SU-DHL-6 (cell line): ENCODE data around the gene LBX1.

ENCODE experiments used
- H2AFZ ChIP-seq: fragments of 200-600 bp; sonication (generic); 2 replicates; pipeline ENCODE4 v1.6.1; 2014; ENCODE audit warnings: low read depth, mild to moderate bottlenecking, moderate library complexity, mixed read lengths, antibody characterized with exemption, low read length; ENCODE audit not compliant: severe bottlenecking
- H3F3A ChIP-seq: fragments of 200-600 bp; shearing (Covaris generic); 2 replicates; pipeline ENCODE4 v1.6.0; 2016; ENCODE audit warnings: antibody characterized with exemption, mild to moderate bottlenecking; ENCODE audit not compliant: insufficient read depth
- H3K27ac ChIP-seq: fragments of 200-600 bp; sonication (generic); 2 replicates; pipeline ENCODE4 v1.5.1; 2016; ENCODE audit warnings: low read depth, mild to moderate bottlenecking, low read length, moderate library complexity, mixed read lengths
- H3K27me3 ChIP-seq: fragments of 200-600 bp; sonication (generic), shearing (Covaris generic); 2 replicates; pipeline ENCODE4 v1.6.0; 2014; ENCODE audit warnings: mild to moderate bottlenecking, low read length
- H3K36me3 ChIP-seq: fragments of 200-600 bp; sonication (generic); 2 replicates; pipeline ENCODE4 v1.6.1; 2014; ENCODE audit warnings: mild to moderate bottlenecking, low read length, mixed read lengths
- H3K4me2 ChIP-seq: fragments of 300-600, 200-600 bp; shearing (Covaris generic), sonication (generic); 2 replicates; pipeline ENCODE4 v1.6.0; 2014; ENCODE audit warnings: low read length, low read depth, mild to moderate bottlenecking; ENCODE audit not compliant: poor library complexity, severe bottlenecking
- H3K4me3 ChIP-seq: fragments of 200-600 bp; sonication (generic); 2 replicates; pipeline ENCODE4 v1.5.1; 2014; ENCODE audit warnings: antibody characterized with exemption, low read length, mild to moderate bottlenecking, mixed read lengths; ENCODE audit not compliant: insufficient read depth, poor library complexity, severe bottlenecking
- H3K79me2 ChIP-seq: fragments of 200-600 bp; sonication (generic); 2 replicates; pipeline ENCODE4 v1.6.1; 2014; ENCODE audit warnings: mild to moderate bottlenecking, low read length, moderate library complexity; ENCODE audit not compliant: insufficient read depth
- H3K9ac ChIP-seq: fragments of 200-600 bp; sonication (generic); 2 replicates; pipeline ENCODE4 v1.7.0; 2014; ENCODE audit warnings: mild to moderate bottlenecking, low read length
- H3K9me2 ChIP-seq: fragments of 200-600 bp; sonication (generic); replicated peaks from 2 replicates; pipeline ENCODE4 v1.6.1; 2014; ENCODE audit warnings: low read length; ENCODE audit not compliant: insufficient read depth
- H3K9me3 ChIP-seq: fragments of 200-600 bp; sonication (generic); 2 replicates; pipeline ENCODE4 v1.6.1; 2014; ENCODE audit warnings: low read length, mixed read lengths; ENCODE audit not compliant: insufficient read depth
- H4K20me1 ChIP-seq: fragments of 200-600 bp; sonication (generic); 2 replicates; pipeline ENCODE4 v1.6.1; 2014; ENCODE audit warnings: low read depth, mild to moderate bottlenecking, antibody characterized with exemption, low read length, moderate library complexity, mixed read lengths
- EZH2phosphoT487 ChIP-seq: fragments of 200-600 bp; sonication (generic), shearing (Covaris generic); conservative IDR thresholded peaks from 2 replicates; pipeline ENCODE4 v1.6.1; 2018; ENCODE audit warnings: mild to moderate bottlenecking, antibody characterized with exemption, low read length, moderate library complexity, mixed read lengths
- TF ChIP-seq, protein P1 (sequence below): fragments of 200-600 bp; sonication (generic); IDR thresholded peaks from one replicate; pipeline ENCODE4 v1.5.1; 2017; ENCODE audit warnings: antibody characterized with exemption, mild to moderate bottlenecking, low read length, moderate library complexity; ENCODE audit not compliant: insufficient read depth, poor library complexity, severe bottlenecking

The LBX1 gene, protein sequence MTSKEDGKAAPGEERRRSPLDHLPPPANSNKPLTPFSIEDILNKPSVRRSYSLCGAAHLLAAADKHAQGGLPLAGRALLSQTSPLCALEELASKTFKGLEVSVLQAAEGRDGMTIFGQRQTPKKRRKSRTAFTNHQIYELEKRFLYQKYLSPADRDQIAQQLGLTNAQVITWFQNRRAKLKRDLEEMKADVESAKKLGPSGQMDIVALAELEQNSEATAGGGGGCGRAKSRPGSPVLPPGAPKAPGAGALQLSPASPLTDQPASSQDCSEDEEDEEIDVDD

DNA sequence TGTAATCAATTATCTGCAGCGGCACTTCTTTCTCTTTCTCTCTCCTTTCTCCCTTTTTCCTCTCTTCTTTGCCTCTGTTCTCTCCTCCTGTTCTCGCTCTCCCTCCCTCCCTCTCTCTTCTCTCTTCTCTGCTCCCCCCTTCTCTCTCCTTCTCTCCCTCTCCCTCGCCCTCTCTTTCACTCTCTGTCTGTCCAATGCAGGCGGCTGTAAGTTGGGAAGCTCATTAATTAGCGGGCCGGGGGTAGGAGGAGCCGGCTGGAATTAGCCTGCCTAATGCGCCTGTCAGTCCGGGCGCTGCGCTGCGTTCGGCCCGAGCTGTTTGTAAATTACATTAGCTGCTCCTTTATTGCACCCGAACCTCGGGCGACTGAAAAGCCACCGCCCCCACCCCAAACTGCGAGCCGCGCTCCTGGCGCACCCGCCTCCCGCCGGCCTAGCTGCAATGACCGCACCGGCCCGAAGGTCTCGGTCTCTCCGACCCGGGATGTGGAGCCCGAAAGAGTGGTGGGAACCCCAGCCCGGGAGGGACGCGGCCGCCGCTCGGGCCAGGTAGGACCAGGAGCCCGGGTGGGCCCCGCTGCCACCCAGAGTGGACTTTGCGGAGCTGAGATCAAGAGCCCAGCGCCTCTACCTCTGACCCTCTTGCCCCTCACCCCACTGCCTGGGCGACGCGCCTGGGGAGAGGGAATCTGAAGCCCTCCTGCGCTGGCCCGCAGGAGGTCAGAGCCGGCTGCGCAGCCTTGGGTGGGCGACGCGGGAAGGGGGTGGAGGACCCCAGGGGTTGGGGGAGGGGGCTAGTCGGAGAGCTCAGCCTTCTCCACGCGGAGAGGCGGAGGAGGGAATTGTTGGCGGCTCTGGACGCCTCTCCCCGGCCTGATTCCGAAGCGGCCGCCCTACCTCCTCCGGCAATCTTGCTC lies at the start of gene LBX1:
TSS of gene LBX1 (minus strand) at position 198 of the 917 bp plus-strand sequence. CDS start 648 bp downstream, outside the sequence.
- Histone ChIP-seq H3K27ac (no peak within 1 kb of the TSS), H4K20me1 (no peaks in the 10 kb centered on the region), H2AFZ (no peak within 1 kb of the TSS), H3K36me3 (no peaks in the 10 kb centered on the region), H3K4me2 (no peak within 1 kb of the TSS), H3K9me2 (no peaks in the 10 kb centered on the region), H3F3A (no peaks in the 10 kb centered on the region), H3K9ac (no peak within 1 kb of the TSS), H3K27me3 (0 out of 2 replicates have a peak, but pooled peaks cover 2% of the 10 kb centered on the region), H3K79me2 (no peaks in the 10 kb centered on the region), H3K4me3 (no peak within 1 kb of the TSS), H3K9me3 (no peaks in the 10 kb centered on the region)
- TF ChIP-seq EZH2phosphoT487, result no peak
- TF ChIP-seq, protein P1, sequence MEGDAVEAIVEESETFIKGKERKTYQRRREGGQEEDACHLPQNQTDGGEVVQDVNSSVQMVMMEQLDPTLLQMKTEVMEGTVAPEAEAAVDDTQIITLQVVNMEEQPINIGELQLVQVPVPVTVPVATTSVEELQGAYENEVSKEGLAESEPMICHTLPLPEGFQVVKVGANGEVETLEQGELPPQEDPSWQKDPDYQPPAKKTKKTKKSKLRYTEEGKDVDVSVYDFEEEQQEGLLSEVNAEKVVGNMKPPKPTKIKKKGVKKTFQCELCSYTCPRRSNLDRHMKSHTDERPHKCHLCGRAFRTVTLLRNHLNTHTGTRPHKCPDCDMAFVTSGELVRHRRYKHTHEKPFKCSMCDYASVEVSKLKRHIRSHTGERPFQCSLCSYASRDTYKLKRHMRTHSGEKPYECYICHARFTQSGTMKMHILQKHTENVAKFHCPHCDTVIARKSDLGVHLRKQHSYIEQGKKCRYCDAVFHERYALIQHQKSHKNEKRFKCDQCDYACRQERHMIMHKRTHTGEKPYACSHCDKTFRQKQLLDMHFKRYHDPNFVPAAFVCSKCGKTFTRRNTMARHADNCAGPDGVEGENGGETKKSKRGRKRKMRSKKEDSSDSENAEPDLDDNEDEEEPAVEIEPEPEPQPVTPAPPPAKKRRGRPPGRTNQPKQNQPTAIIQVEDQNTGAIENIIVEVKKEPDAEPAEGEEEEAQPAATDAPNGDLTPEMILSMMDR, result no peak

DNA sequence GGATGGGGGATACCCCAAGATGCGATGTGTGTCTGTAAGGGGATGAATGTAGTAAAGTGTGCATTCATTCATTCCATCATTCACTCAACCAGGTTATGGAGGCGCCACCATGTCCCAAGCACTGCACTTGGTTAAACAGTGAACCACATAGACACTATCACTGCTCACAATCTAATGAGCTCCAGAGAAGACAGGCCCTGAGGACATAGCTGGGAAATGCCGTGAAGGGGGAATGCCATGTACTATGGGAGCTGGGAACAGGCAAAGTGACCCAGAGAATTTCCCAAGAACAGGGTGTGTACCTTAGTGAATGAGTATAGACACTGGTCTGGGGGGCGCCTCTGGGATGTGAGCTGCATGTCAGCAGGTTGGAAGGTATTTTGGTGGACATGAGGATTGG lies 44.5 kb upstream of the LBX1 start:
- Histone ChIP-seq H3K9me3 (no peaks in the 10 kb centered on the region), H3K27me3 (no peaks in the 10 kb centered on the region), H3K4me3 (no peak overlapping the region), H3K9me2 (no peaks in the 10 kb centered on the region), H3F3A (no peaks in the 10 kb centered on the region), H3K4me2 (no peak overlapping the region), H3K79me2 (no peaks in the 10 kb centered on the region), H4K20me1 (no peaks in the 10 kb centered on the region), H2AFZ (no peak overlapping the region), H3K36me3 (no peaks in the 10 kb centered on the region), H3K27ac (no peak overlapping the region), H3K9ac (no peak overlapping the region)
- TF ChIP-seq, protein P1, result no peak
- TF ChIP-seq EZH2phosphoT487, result no peak

DNA sequence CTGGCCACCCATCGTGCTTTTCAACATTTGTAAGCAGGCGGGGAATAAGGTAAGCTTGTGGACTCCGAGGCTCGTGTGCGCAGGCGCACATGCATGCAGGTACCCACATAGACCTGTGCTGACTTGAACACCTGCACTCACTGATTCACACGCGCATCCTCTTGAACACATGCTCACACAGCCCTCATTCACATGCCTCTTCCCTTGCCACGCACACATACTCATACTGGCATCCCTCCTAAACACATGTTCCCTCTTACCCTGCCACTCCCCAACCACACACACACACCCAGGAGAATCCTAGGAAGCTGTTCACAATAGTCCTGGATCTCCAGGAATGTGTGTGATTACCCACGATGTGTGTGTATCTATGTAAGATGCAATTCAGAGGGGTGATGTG lies 44.1 kb upstream of the LBX1 start:
- no peaks in the 10 kb centered on the region for H3K9me3 ChIP-seq
- no peak overlapping the region for H3K4me3 ChIP-seq
- H4K20me1 ChIP-seq, result no peaks in the 10 kb centered on the region
- H3K36me3 ChIP-seq, result no peaks in the 10 kb centered on the region
- no peak overlapping the region for H3K9ac ChIP-seq
- H3K9me2 ChIP-seq, result no peaks in the 10 kb centered on the region
- no peak overlapping the region for H2AFZ ChIP-seq
- H3F3A ChIP-seq, result no peaks in the 10 kb centered on the region
- H3K27ac ChIP-seq, result no peak overlapping the region
- no peak overlapping the region for H3K4me2 ChIP-seq
- H3K79me2 ChIP-seq, result no peaks in the 10 kb centered on the region
- no peak for TF ChIP-seq EZH2phosphoT487
- TF ChIP-seq, protein P1, result no peak
- H3K27me3 ChIP-seq, result no peaks in the 10 kb centered on the region
